ENCODE measurements around the gene ABAT.
"Not testable (repeated sequence)": the region's sequence is repeated elsewhere in the genome, so short reads cannot be mapped to it uniquely, and the experiment has no call there.

The ABAT gene

GRCh38 chr16:8742068-8742467, 67.7 kb downstream of the ABAT start:
- DNase-seq (ENCODE audit: low read depth in 2 of 2), result no peak

- DNase-seq (ENCODE audit: low read depth in 2 of 2), result not testable (repeated sequence)
These were observed 74.5 kb downstream of the ABAT start for GRCh38 chr16:8748944-8749343.

GRCh38 chr16:8751481-8752311, 77.3 kb downstream of the ABAT start:
- DNase-seq (ENCODE audit: low read depth in 2 of 2), result no peak

- DNase-seq (ENCODE audit: low read depth in 2 of 2), result no peak
These were observed 78.3 kb downstream of the ABAT start for GRCh38 chr16:8752706-8753105.

GRCh38 chr16:8753416-8754054, 79.1 kb downstream of the ABAT start:
- DNase-seq (ENCODE audit: low read depth in 2 of 2), result no peak

- DNase-seq (ENCODE audit: low read depth in 2 of 2), result no peak
These were observed 82.3 kb downstream of the ABAT start for GRCh38 chr16:8756755-8757154.

- DNase-seq (ENCODE audit: low read depth in 2 of 2), result no peak
These were observed 83.6 kb downstream of the ABAT start for GRCh38 chr16:8758022-8758421.

GRCh38 chr16:8760021-8760420, 85.6 kb downstream of the ABAT start:
- DNase-seq (ENCODE audit: low read depth in 2 of 2), result no peak

- no peak for DNase-seq (ENCODE audit: low read depth in 2 of 2)
These were observed 86.7 kb downstream of the ABAT start for GRCh38 chr16:8761078-8761477.

- DNase-seq (ENCODE audit: low read depth in 2 of 2), result no peak
These were observed 87.8 kb downstream of the ABAT start for GRCh38 chr16:8762254-8762653.

- DNase-seq (ENCODE audit: low read depth in 2 of 2), result no peak
These were observed 88.7 kb downstream of the ABAT start for GRCh38 chr16:8763083-8763482.

- no peak for DNase-seq (ENCODE audit: low read depth in 2 of 2)
These were observed 89.5 kb downstream of the ABAT start for GRCh38 chr16:8763899-8764298.

GRCh38 chr16:8764525-8765250, 90.3 kb downstream of the ABAT start:
- DNase-seq (ENCODE audit: low read depth in 2 of 2), result no peak

- no peak for DNase-seq (ENCODE audit: low read depth in 2 of 2)
These were observed 92.8 kb downstream of the ABAT start for GRCh38 chr16:8767176-8767575.

GRCh38 chr16:8768283-8768682, 93.9 kb downstream of the ABAT start:
- no peak for DNase-seq (ENCODE audit: low read depth in 2 of 2)

- DNase-seq (ENCODE audit: low read depth in 2 of 2), result no peak
These were observed 94.3 kb downstream of the ABAT start for GRCh38 chr16:8768692-8769091.

- DNase-seq (ENCODE audit: low read depth in 2 of 2), result no peak
These were observed 99.1 kb downstream of the ABAT start for GRCh38 chr16:8773537-8773936.

GRCh38 chr16:8774208-8774607, 99.8 kb downstream of the ABAT start:
- no peak for DNase-seq (ENCODE audit: low read depth in 2 of 2)

GRCh38 chr16:8775359-8775758, 100.9 kb downstream of the ABAT start:
- DNase-seq (ENCODE audit: low read depth in 2 of 2), result no peak

- no peak for DNase-seq (ENCODE audit: low read depth in 2 of 2)
These were observed 101.7 kb downstream of the ABAT start for GRCh38 chr16:8776129-8776584.

- DNase-seq (ENCODE audit: low read depth in 2 of 2), result no peak
These were observed 102.8 kb downstream of the ABAT start for GRCh38 chr16:8777217-8777616.

- no peak for DNase-seq (ENCODE audit: low read depth in 2 of 2)
These were observed 107.4 kb downstream of the ABAT start for GRCh38 chr16:8781797-8782196.

GRCh38 chr16:8782673-8783072, 108.3 kb downstream of the ABAT start:
- DNase-seq (ENCODE audit: low read depth in 2 of 2), result no peak

Measured in stimulated activated CD4-positive, alpha-beta T cell treated with anti-CD3 and anti-CD28 coated beads, Interleukin-4, amount 100 ng/mL, for 48 hours (primary cell).